ENCODE measurements around the gene ALKBH8.
A peak's percentile ranks its signal among the peaks of the same experiment; 100 is the strongest.
"Not testable (repeated sequence)": the region's sequence is repeated elsewhere in the genome, so short reads cannot be mapped to it uniquely, and the experiment has no call there.

The ALKBH8 gene

DNA sequence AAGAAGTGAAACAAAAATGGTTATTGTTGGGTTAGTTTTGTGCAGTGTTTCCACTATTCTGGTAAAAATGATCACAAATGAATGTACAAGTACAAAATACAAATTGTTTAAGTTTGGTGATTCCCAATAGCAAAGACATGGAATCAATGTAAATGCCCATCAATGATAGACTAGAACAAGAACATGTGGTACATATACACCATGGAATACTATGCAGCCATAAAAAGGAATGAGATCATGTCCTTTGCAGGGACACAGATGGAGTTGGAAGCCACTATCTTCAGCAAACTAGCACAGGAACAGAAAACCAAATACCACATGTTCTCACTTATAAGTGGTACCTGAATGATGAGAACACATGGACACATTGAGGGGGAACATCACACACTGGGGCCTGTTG lies 28.4 kb downstream of the ALKBH8 start:
- peaks cover 12% of the 10 kb centered on the region for H3K36me3 ChIP-seq (ENCODE audit: control insufficient read depth, insufficient read depth, low read length)
- not testable (repeated sequence) for H3K9ac ChIP-seq (ENCODE audit: low read length); H3K27me3 ChIP-seq (ENCODE audit: control insufficient read depth, insufficient read depth, low read length); H3K4me3 ChIP-seq (ENCODE audit: low read length); H3K4me1 ChIP-seq (ENCODE audit: control insufficient read depth, insufficient read depth, low read length); H3K27ac ChIP-seq (ENCODE audit: low read depth, low read length)

DNA sequence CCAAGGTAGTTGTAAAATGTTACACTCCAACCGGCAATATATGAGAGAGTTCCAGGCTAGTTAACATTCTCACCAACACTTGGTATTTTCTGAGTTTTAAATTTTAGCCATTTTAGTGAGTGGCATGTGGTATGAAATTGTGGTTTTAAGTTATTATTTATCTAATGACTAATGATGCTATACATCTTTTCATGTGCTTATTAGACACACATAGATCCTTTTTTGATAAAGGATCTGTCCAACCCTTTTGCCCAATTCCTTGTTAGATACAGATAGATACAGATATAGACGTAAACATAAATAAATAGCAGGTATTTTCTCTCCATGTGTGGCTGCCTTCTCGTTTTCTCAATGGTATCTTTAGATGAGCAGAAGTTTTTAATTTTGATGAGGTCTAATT lies 39.3 kb downstream of the ALKBH8 start:
- Histone ChIP-seq H3K9ac (ENCODE audit: low read length) (no peak overlapping the region), H3K36me3 (ENCODE audit: control insufficient read depth, insufficient read depth, low read length) (no peaks in the 10 kb centered on the region), H3K4me3 (ENCODE audit: low read length) (no peak overlapping the region), H3K27me3 (ENCODE audit: control insufficient read depth, insufficient read depth, low read length) (no peaks in the 10 kb centered on the region), H3K4me1 (ENCODE audit: control insufficient read depth, insufficient read depth, low read length) (no peaks in the 10 kb centered on the region), H3K27ac (ENCODE audit: low read depth, low read length) (no peak overlapping the region)

DNA sequence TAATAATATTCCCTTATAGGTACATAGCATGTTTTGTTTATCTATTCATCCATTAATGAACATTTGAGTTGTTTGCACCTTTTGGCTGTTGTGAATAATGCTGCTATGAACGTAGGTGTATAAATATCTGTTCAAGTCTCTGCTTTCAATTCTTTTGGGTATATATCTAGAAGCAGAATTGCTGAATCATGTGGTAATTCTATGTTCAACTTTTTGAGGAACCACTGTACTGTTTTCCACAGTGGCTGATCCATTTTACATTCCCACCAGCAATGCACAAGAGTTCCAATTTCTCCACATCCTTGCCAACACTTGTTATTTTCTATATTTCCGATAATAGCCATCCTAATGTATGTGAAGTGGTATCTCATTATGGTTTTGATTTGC lies 56.7 kb downstream of the ALKBH8 start:
- H3K36me3 ChIP-seq (ENCODE audit: control insufficient read depth, insufficient read depth, low read length), result peaks cover 7% of the 10 kb centered on the region
- H3K27ac ChIP-seq (ENCODE audit: low read depth, low read length), result no peak overlapping the region

GRCh38 chr11:107508201-107508857 lies 57.2 kb downstream of the ALKBH8 start:
- no peak overlapping the region for H3K27ac ChIP-seq (ENCODE audit: low read depth, low read length)
- H3K36me3 ChIP-seq (ENCODE audit: control insufficient read depth, insufficient read depth, low read length), result peaks cover 7% of the 10 kb centered on the region
- H3K27me3 ChIP-seq (ENCODE audit: control insufficient read depth, insufficient read depth, low read length), result no peaks in the 10 kb centered on the region
- no peak overlapping the region for H3K4me3 ChIP-seq (ENCODE audit: low read length)
- H3K4me1 ChIP-seq (ENCODE audit: control insufficient read depth, insufficient read depth, low read length), result peaks cover 13% of the 10 kb centered on the region
- H3K9ac ChIP-seq (ENCODE audit: low read length), result no peak overlapping the region

More for the DNA sequence above, 56.7 kb downstream of the ALKBH8 start:
- Histone ChIP-seq H3K4me3 (ENCODE audit: low read length) (no peak overlapping the region), H3K4me1 (ENCODE audit: control insufficient read depth, insufficient read depth, low read length) (peaks cover 13% of the 10 kb centered on the region), H3K9ac (ENCODE audit: low read length) (no peak overlapping the region), H3K27me3 (ENCODE audit: control insufficient read depth, insufficient read depth, low read length) (no peaks in the 10 kb centered on the region)

- peak overlapping the region; percentile 39 for H3K27ac ChIP-seq (ENCODE audit: low read depth, low read length)
- H3K36me3 ChIP-seq (ENCODE audit: control insufficient read depth, insufficient read depth, low read length), result peaks cover 9% of the 10 kb centered on the region
- H3K9ac ChIP-seq (ENCODE audit: low read length), result no peak overlapping the region
- H3K27me3 ChIP-seq (ENCODE audit: control insufficient read depth, insufficient read depth, low read length), result no peaks in the 10 kb centered on the region
- H3K4me1 ChIP-seq (ENCODE audit: control insufficient read depth, insufficient read depth, low read length), result peaks cover 13% of the 10 kb centered on the region
- no peak overlapping the region for H3K4me3 ChIP-seq (ENCODE audit: low read length)
These were observed 59.8 kb downstream of the ALKBH8 start for GRCh38 chr11:107505647-107506225.

- Histone ChIP-seq H3K27ac (ENCODE audit: low read depth, low read length) (peak overlapping the region; percentile 63), H3K4me1 (ENCODE audit: control insufficient read depth, insufficient read depth, low read length) (peaks cover 13% of the 10 kb centered on the region), H3K36me3 (ENCODE audit: control insufficient read depth, insufficient read depth, low read length) (peaks cover 9% of the 10 kb centered on the region), H3K4me3 (ENCODE audit: low read length) (no peak overlapping the region), H3K27me3 (ENCODE audit: control insufficient read depth, insufficient read depth, low read length) (no peaks in the 10 kb centered on the region), H3K9ac (ENCODE audit: low read length) (no peak overlapping the region)
These were observed 60.6 kb downstream of the ALKBH8 start for GRCh38 chr11:107504981-107505380.

DNA sequence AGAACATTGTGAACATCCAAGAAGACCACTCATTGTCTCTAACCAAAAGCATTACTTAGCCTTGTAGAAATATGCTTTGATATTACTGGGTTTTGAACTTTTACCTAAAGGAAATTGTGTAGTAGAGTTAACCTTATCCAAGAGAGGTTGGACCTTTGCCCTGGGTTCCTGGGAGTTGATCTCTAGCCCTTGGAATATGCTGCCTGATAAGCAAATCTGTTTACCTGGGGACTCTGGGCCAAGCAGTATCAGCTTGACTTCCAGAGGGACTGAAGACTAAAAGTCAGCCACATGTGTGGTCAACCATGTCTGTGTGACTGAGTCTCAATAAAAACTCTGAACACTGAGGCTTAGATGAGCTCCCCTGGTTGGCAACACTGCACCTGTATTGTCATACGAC lies 63.8 kb downstream of the ALKBH8 start:
- Histone ChIP-seq H3K4me1 (ENCODE audit: control insufficient read depth, insufficient read depth, low read length) (peaks cover 13% of the 10 kb centered on the region), H3K36me3 (ENCODE audit: control insufficient read depth, insufficient read depth, low read length) (peaks cover 9% of the 10 kb centered on the region), H3K4me3 (ENCODE audit: low read length) (no peak overlapping the region), H3K27ac (ENCODE audit: low read depth, low read length) (no peak overlapping the region), H3K27me3 (ENCODE audit: control insufficient read depth, insufficient read depth, low read length) (no peaks in the 10 kb centered on the region), H3K9ac (ENCODE audit: low read length) (no peak overlapping the region)

GRCh38 chr11:107497371-107497770 lies 68.2 kb downstream of the ALKBH8 start:
- not testable (repeated sequence) for H3K4me3 ChIP-seq (ENCODE audit: low read length); H3K4me1 ChIP-seq (ENCODE audit: control insufficient read depth, insufficient read depth, low read length); H3K36me3 ChIP-seq (ENCODE audit: control insufficient read depth, insufficient read depth, low read length); H3K27me3 ChIP-seq (ENCODE audit: control insufficient read depth, insufficient read depth, low read length); H3K9ac ChIP-seq (ENCODE audit: low read length); H3K27ac ChIP-seq (ENCODE audit: low read depth, low read length)

GRCh38 chr11:107496011-107496410 lies 69.5 kb downstream of the ALKBH8 start:
- Histone ChIP-seq H3K36me3 (ENCODE audit: control insufficient read depth, insufficient read depth, low read length) (no peaks in the 10 kb centered on the region), H3K9ac (ENCODE audit: low read length) (no peak overlapping the region), H3K4me3 (ENCODE audit: low read length) (no peak overlapping the region), H3K4me1 (ENCODE audit: control insufficient read depth, insufficient read depth, low read length) (peaks cover 4% of the 10 kb centered on the region), H3K27me3 (ENCODE audit: control insufficient read depth, insufficient read depth, low read length) (no peaks in the 10 kb centered on the region), H3K27ac (ENCODE audit: low read depth, low read length) (no peak overlapping the region)

GRCh38 chr11:107494055-107494454 lies 71.5 kb downstream of the ALKBH8 start:
- no peak overlapping the region for H3K27ac ChIP-seq (ENCODE audit: low read depth, low read length)
- H3K4me1 ChIP-seq (ENCODE audit: control insufficient read depth, insufficient read depth, low read length), result peaks cover 4% of the 10 kb centered on the region
- no peaks in the 10 kb centered on the region for H3K36me3 ChIP-seq (ENCODE audit: control insufficient read depth, insufficient read depth, low read length)

DNA sequence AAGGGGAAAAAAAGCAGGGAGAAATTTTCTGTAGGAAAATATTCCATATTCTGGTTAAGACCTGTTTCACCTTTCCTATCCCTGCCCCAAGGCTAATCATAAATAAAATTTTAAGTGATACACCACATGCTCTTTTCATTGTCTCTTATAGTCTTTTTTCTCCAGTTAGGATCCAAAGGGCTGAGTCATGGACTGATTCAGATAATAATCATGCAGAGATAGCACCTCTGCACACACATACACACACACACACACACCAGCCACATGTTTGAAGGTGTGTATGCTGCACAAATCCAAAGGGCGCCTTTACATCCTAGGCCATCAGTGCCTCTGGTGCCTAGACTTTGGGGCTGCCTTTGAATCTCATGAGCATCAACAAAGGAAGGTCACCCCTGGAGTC lies 72.4 kb downstream of the ALKBH8 start:
- Histone ChIP-seq H3K4me1 (ENCODE audit: control insufficient read depth, insufficient read depth, low read length) (peaks cover 4% of the 10 kb centered on the region), H3K27me3 (ENCODE audit: control insufficient read depth, insufficient read depth, low read length) (no peaks in the 10 kb centered on the region), H3K27ac (ENCODE audit: low read depth, low read length) (no peak overlapping the region), H3K4me3 (ENCODE audit: low read length) (no peak overlapping the region), H3K36me3 (ENCODE audit: control insufficient read depth, insufficient read depth, low read length) (no peaks in the 10 kb centered on the region), H3K9ac (ENCODE audit: low read length) (no peak overlapping the region)

More at GRCh38 chr11:107494055-107494454, 71.5 kb downstream of the ALKBH8 start:
- Histone ChIP-seq H3K27me3 (ENCODE audit: control insufficient read depth, insufficient read depth, low read length) (no peaks in the 10 kb centered on the region), H3K4me3 (ENCODE audit: low read length) (no peak overlapping the region), H3K9ac (ENCODE audit: low read length) (no peak overlapping the region)

DNA sequence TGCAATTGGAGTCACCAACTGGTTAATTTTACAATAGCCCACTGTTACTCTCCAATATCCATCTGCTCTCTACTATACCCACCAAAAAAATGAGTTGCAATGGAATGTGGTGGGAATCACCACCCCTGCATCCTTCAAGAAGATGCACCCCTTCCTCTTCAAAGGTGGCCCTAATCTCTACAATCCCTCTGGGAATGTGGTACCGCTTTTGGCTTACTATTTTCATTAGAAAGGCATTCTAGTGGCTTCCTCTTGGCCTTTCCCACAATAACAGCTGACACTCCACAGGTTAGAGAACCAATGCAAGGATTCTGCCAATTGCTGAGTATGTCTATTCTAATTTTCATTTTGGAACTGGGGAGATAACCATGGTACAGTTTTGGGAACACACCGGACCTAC lies 74.7 kb downstream of the ALKBH8 start:
- Histone ChIP-seq H3K9ac (ENCODE audit: low read length) (no peak overlapping the region), H3K27ac (ENCODE audit: low read depth, low read length) (no peak overlapping the region), H3K27me3 (ENCODE audit: control insufficient read depth, insufficient read depth, low read length) (no peaks in the 10 kb centered on the region), H3K36me3 (ENCODE audit: control insufficient read depth, insufficient read depth, low read length) (no peaks in the 10 kb centered on the region), H3K4me1 (ENCODE audit: control insufficient read depth, insufficient read depth, low read length) (no peaks in the 10 kb centered on the region), H3K4me3 (ENCODE audit: low read length) (no peak overlapping the region)

DNA sequence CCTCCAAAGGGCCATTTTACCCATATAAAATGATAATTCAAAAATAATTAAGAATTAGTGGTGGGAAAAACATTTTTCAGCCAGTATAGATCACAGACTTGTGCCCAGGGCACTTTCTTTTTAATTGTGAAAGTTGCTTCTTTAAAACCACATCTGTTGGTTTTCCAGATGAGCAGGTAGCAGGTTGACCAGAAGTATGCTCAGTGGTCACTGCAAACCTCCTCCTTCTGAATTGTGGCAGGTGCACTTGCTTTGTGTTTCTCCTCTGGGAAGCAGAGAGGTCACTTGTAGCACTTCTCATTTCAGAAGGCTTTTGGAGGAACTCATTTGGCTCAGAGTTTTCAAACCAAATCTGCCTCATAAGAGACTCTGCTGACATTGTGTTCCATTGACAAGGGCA lies 83.3 kb downstream of the ALKBH8 start:
- Histone ChIP-seq H3K4me3 (ENCODE audit: low read length) (no peak overlapping the region), H3K36me3 (ENCODE audit: control insufficient read depth, insufficient read depth, low read length) (no peaks in the 10 kb centered on the region), H3K4me1 (ENCODE audit: control insufficient read depth, insufficient read depth, low read length) (no peaks in the 10 kb centered on the region), H3K9ac (ENCODE audit: low read length) (no peak overlapping the region), H3K27ac (ENCODE audit: low read depth, low read length) (no peak overlapping the region), H3K27me3 (ENCODE audit: control insufficient read depth, insufficient read depth, low read length) (no peaks in the 10 kb centered on the region)
